Esophagus muscularis mucosa (tissue), 4 donors: Measurements from ENCODE around the gene PNMT. TPM values are rescaled to one million over a fixed set of nuclear protein-coding genes. Genes with fewer than 3 reads are reported as not detected.

Experiments
- DNase-seq: peaks from one replicate; pipeline ENCODE4 v3.0.0-alpha.2; 2017; ENCODE audit errors: extremely low spot score
- H3K27ac ChIP-seq, 4 donors: fragments of 200-600 bp; sonication (generic); replicated peaks in 1 of 4; 1 replicate in 3 of 4; 2 replicates in 1 of 4; pipeline ENCODE4 v1.5.1; 2016 to 2019; ENCODE audit warnings: mild to moderate bottlenecking in 1 of 4
- H3K27me3 ChIP-seq, 4 donors: fragments of 200-600 bp; sonication (generic); one replicate each; pipeline versions ENCODE4 v1.5.1 to v1.6.0; 2016 to 2019
- H3K36me3 ChIP-seq, 4 donors: fragments of 200-600 bp; sonication (generic); one replicate each; pipeline ENCODE4 v1.5.1; 2016 to 2019
- H3K4me1 ChIP-seq, 4 donors: fragments of 200-600 bp; sonication (generic); one replicate each; pipeline ENCODE4 v1.5.1; 2016 to 2019
- H3K4me3 ChIP-seq, 4 donors: fragments of 200-600 bp; sonication (generic); 1 replicate in 2 of 4; 2 replicates in 2 of 4; pipeline ENCODE4 v1.5.1; 2016 to 2019; ENCODE audit warnings: mild to moderate bottlenecking in 4 of 4, moderate library complexity in 1 of 4
- H3K9me3 ChIP-seq, 4 donors: fragments of 200-600 bp; sonication (generic); 1 replicate in 3 of 4; 2 replicates in 1 of 4; pipeline ENCODE4 v1.5.1; 2016 to 2019
- EP300 ChIP-seq: sonication (generic); formaldehyde crosslinking; IDR thresholded peaks from one replicate; pipeline ENCODE4 v1.6.1; 2017; ENCODE audit warnings: antibody characterized with exemption
- POLR2A ChIP-seq: fragments of 450-650 bp; IDR thresholded peaks from one replicate; pipeline ENCODE4 v1.6.1; 2017; ENCODE audit warnings: antibody characterized with exemption, moderate library complexity, mild to moderate bottlenecking, low read depth
- POLR2AphosphoS5 ChIP-seq, 2 donors: sonication (generic); formaldehyde crosslinking; IDR thresholded peaks; one replicate each; pipeline ENCODE4 v1.6.1; 2017; ENCODE audit warnings: antibody characterized with exemption in 2 of 2
- WGBS: methylation state at CpG from one replicate; pipeline ENCODE4 v1.1.5; 2018; 5-methylcytosine and 5-hydroxymethylcytosine counted together
- intact Hi-C: fragments of 100-400 bp; cut with DNase I; formaldehyde crosslinking; loops from one replicate; pipeline ENCODE4 v1.15.1; 2023
- total RNA-seq, 4 donors: library from RNA; depleted of rRNA; stranded (reverse); fragments of >200 nt; gene quantifications; one replicate each; pipeline versions ENCODE4 v1.1.0 to v1.2.1, GENCODE V29; 2016
- TF ChIP-seq, protein P1 (sequence below), 3 experiments: fragments of 200-600 bp in 2 of 3; fragments of 450-650 bp in 1 of 3; sonication (generic) in 2 of 3; IDR thresholded peaks; one replicate each; pipeline ENCODE4 v1.5.1; 2017 to 2019; ENCODE audit warnings: antibody characterized with exemption in 3 of 3, mild to moderate bottlenecking in 2 of 3, moderate library complexity in 1 of 3

PNMT gene
- total RNA-seq, 4 donors from 2014 or later: 9.4 to 14.3 (median 10.6) TPM

DNA sequence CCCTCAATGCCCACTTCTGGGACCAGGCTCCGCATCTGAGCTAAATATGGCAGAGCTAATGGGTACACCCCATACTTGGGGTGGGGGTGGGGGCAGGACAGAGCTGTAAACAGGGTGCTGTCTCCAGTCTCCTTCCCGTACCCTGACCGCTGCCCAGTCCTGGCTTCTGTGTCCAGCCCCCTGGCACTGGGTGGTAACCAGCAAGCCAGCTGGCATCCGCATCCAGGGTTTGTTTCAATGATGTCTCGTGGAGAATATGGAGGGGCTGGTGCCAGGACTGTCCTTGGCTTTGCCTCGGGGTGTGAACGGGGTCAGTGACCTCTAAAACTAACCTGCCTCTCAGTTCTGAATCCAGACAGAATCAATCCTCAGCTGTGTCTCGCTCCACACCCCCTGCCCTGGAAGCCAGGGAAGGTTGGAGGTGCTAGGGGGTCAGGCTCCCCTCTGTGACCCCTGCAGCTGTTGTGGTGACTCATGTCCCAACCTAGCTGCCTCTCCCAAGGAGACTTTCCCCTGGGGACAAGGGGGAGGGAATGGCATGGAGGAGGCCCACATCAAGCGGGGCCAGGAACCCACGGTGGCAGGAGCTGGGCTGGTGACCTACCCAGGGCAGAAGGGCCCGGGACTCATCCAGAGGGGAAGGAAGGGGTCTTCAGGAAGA is 1.5 kb upstream of the PNMT start:
- Histone ChIP-seq H3K36me3 (peaks cover 0 to 15% (median 13%) of the 10 kb centered on the region in 4 donors), H3K4me1 (peaks cover 49 to 83% (median 80%) of the 10 kb centered on the region in 4 donors), H3K4me3 (peak overlapping the region; percentile 48 to 62 (median 54)), H3K27ac (peak overlapping the region; percentile 38 to 69 (median 60)), H3K27me3 (peaks cover 0 to 71% (median 42%) of the 10 kb centered on the region in 4 donors), H3K9me3 (no peaks in the 10 kb centered on the region)
- TF ChIP-seq, protein P1, sequence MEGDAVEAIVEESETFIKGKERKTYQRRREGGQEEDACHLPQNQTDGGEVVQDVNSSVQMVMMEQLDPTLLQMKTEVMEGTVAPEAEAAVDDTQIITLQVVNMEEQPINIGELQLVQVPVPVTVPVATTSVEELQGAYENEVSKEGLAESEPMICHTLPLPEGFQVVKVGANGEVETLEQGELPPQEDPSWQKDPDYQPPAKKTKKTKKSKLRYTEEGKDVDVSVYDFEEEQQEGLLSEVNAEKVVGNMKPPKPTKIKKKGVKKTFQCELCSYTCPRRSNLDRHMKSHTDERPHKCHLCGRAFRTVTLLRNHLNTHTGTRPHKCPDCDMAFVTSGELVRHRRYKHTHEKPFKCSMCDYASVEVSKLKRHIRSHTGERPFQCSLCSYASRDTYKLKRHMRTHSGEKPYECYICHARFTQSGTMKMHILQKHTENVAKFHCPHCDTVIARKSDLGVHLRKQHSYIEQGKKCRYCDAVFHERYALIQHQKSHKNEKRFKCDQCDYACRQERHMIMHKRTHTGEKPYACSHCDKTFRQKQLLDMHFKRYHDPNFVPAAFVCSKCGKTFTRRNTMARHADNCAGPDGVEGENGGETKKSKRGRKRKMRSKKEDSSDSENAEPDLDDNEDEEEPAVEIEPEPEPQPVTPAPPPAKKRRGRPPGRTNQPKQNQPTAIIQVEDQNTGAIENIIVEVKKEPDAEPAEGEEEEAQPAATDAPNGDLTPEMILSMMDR (IDR thresholded peaks at IDR 0.05): no peak
- TF ChIP-seq POLR2A: no peak
- TF ChIP-seq EP300: no peak
- TF ChIP-seq POLR2AphosphoS5 (IDR thresholded peaks at IDR 0.05): peak in 1 of 2 donors; percentile 12
- 82% methylated on average over 3 of the region's 11 CpGs for WGBS
- no peak for DNase-seq
- intact Hi-C loops: no loop called here

DNA sequence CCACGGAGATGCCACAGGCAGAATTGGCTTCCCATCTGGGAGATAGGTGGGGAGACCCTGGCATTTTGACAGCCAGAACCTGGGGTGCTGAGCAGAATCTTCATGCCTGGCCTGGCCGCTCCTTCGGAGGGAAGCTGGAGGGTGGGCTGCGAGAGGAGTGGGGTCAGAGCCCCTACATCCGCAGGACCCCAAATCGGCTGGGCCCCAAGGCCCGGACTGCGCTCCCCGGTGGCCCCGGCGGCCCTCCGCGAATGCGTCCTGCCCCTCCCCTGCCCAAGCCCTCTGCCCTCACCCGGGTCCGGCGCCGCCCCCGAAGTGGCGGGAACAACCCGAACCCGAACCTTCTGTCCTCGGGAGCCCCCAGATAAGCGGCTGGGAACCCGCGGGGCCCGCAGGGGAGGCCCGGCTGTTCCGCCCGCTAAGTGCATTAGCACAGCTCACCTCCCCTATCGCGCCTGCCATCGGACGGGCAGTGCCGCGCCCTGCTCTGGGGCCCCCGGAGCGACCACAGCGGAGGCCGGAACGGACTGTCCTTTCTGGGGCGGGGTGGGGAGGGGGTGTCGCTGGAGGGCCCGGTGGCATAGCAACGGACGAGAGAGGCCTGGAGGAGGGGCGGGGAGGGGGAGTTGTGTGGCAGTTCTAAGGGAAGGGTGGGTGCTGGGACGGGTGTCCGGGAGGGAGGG is 850 bp upstream of the PNMT start:
- peaks cover 0 to 9% (median 6%) of the 10 kb centered on the region in 4 donors for H3K36me3 ChIP-seq
- 16% methylated on average over 13 of the region's 49 CpGs for WGBS
- H3K27ac ChIP-seq: peak overlapping the region; percentile 38 to 69 (median 60)
- TF ChIP-seq EP300: no peak
- TF ChIP-seq POLR2AphosphoS5 (IDR thresholded peaks at IDR 0.05): peak in 1 of 2 donors; percentile 15
- peak overlapping the region; percentile 48 to 62 (median 54) for H3K4me3 ChIP-seq
- H3K27me3 ChIP-seq: peaks cover 0 to 77% (median 42%) of the 10 kb centered on the region in 4 donors
- intact Hi-C loops: no loop called here
- H3K4me1 ChIP-seq: peaks cover 45 to 79% (median 78%) of the 10 kb centered on the region in 4 donors
- no peaks in the 10 kb centered on the region for H3K9me3 ChIP-seq
- DNase-seq: no peak

DNA sequence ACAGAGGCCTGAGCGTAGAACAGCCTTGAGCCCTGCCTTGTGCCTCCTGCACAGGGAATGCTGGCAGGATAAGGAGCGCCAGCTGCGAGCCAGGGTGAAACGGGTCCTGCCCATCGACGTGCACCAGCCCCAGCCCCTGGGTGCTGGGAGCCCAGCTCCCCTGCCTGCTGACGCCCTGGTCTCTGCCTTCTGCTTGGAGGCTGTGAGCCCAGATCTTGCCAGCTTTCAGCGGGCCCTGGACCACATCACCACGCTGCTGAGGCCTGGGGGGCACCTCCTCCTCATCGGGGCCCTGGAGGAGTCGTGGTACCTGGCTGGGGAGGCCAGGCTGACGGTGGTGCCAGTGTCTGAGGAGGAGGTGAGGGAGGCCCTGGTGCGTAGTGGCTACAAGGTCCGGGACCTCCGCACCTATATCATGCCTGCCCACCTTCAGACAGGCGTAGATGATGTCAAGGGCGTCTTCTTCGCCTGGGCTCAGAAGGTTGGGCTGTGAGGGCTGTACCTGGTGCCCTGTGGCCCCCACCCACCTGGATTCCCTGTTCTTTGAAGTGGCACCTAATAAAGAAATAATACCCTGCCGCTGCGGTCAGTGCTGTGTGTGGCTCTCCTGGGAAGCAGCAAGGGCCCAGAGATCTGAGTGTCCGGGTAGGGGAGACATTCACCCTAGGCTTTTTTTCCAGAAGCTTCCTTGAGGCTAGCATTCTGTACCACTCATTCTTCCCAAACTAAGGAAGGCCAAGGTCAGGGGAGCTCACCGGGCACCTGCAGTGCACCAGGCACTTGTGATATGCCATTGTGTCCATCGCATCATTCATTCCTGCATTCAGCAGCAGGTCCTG is 1.9 kb downstream of the PNMT start:
- no peaks in the 10 kb centered on the region for H3K9me3 ChIP-seq
- WGBS: 85% methylated on average over 11 of the region's 23 CpGs
- H3K27ac ChIP-seq: no peak overlapping the region
- no peak for TF ChIP-seq EP300
- TF ChIP-seq, protein P1 (IDR thresholded peaks at IDR 0.05): no peak
- no peak overlapping the region for H3K4me3 ChIP-seq
- peaks cover 0 to 72% (median 42%) of the 10 kb centered on the region in 4 donors for H3K27me3 ChIP-seq
- peaks cover 0 to 3% (median 0%) of the 10 kb centered on the region in 4 donors for H3K36me3 ChIP-seq
- no peak for DNase-seq
- H3K4me1 ChIP-seq: peaks cover 45 to 58% (median 54%) of the 10 kb centered on the region in 4 donors
- intact Hi-C loops: no loop called here

DNA sequence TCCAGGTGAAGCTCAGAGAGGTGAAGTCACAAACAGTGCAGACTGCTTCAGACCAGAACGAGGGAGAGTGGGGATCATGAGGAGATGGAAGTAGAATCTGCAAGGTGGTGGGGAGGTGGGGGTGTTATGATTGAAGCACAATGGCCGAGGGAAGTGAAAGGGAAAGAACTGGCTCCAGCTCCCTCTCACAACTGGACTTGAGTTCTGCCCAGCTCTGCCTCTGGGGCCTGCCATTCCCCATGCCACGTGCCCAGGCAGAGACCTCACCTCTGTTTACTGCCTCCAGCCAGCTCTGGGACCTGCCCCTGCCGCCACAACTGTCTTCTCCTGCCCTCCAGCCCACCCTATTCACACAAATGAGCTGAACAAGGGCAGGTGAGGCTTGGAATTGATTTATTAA is 2.5 kb downstream of the PNMT start:
- Histone ChIP-seq H3K4me1 (peaks cover 48 to 58% (median 53%) of the 10 kb centered on the region in 4 donors), H3K36me3 (peaks cover 0 to 1% (median 0%) of the 10 kb centered on the region in 4 donors), H3K9me3 (no peaks in the 10 kb centered on the region), H3K4me3 (no peak overlapping the region), H3K27ac (no peak overlapping the region), H3K27me3 (peaks cover 0 to 66% (median 40%) of the 10 kb centered on the region in 4 donors)
- intact Hi-C loops: no loop called here
- TF ChIP-seq POLR2AphosphoS5 (IDR thresholded peaks at IDR 0.05) (no peak), POLR2A (no peak), EP300 (no peak)
- TF ChIP-seq, protein P1 (IDR thresholded peaks at IDR 0.05): no peak
- 60% methylated on average over 4 of the region's 4 CpGs for WGBS
- DNase-seq: no peak
